Activated T-helper 2 cell treated with anti-CD3 and anti-CD28 coated beads, Interferon-gamma antibody, Interleukin-2, Interleukin-4, amounts not matched to agents 10 μg/mL and 5 μg/mL and 100 μg/mL, durations not matched to agents 14 hours and 24 hours and 36 hours (primary cell): ENCODE data around the gene TBX21. TPM values are rescaled to one million over a fixed set of nuclear protein-coding genes. Genes with fewer than 3 reads are reported as not detected.

Experiments used
- DNase-seq: peaks from one replicate; pipeline ENCODE4 v3.0.0; 2021; ENCODE audit warnings: low spot score
- H3K27ac Mint-ChIP-seq: one replicate; pipeline ENCODE4 v1.8.0; 2021; ENCODE audit warnings: mixed read lengths
- H3K27me3 Mint-ChIP-seq: one replicate; pipeline ENCODE4 v1.8.0; 2021; ENCODE audit warnings: low read depth, mixed read lengths
- H3K36me3 Mint-ChIP-seq: one replicate; pipeline ENCODE4 v1.8.0; 2021; ENCODE audit warnings: low read depth, mixed read lengths
- H3K4me1 Mint-ChIP-seq: one replicate; pipeline ENCODE4 v1.8.0; 2021; ENCODE audit warnings: low read depth, mixed read lengths
- H3K4me3 Mint-ChIP-seq: one replicate; pipeline ENCODE4 v1.8.0; 2021; ENCODE audit warnings: low read depth, mild to moderate bottlenecking, moderate library complexity, mixed read lengths
- H3K9me3 Mint-ChIP-seq: one replicate; pipeline ENCODE4 v1.8.0; 2021; ENCODE audit warnings: mixed read lengths
- intact Hi-C: fragments of 100-400 bp; cut with micrococcal nuclease; formaldehyde crosslinking; loops from one replicate; pipeline ENCODE4 v1.15.1; 2023
- total RNA-seq: library from RNA; stranded (reverse); gene quantifications from 2 replicates; pipeline ENCODE4 v1.2.3, GENCODE V29; 2022

Gene TBX21
- 40.4 and 40.6 TPM in 2 replicates for total RNA-seq

GRCh38 chr17:47733047-47733673, at the start of gene TBX21:
Gene TBX21 (plus strand): TSS chr17:47733236. CDS start chr17:47733455, 219 bp downstream.
- peak; percentile 82 for DNase-seq
- H3K4me1 Mint-ChIP-seq: peaks cover 62% of the 10 kb centered on the region
- H3K36me3 Mint-ChIP-seq: peaks cover 34% of the 10 kb centered on the region
- H3K27ac Mint-ChIP-seq: peak within 1 kb of the TSS; percentile 91
- intact Hi-C loops: loop anchor here (1.0 to 5.0 kb wide), 4 partner anchors 12 to 162 kb away; no protein-coding TSS in a partner anchor
- peak within 1 kb of the TSS; percentile 100 for H3K4me3 Mint-ChIP-seq
- no peaks in the 10 kb centered on the region for H3K9me3 Mint-ChIP-seq
- no peaks in the 10 kb centered on the region for H3K27me3 Mint-ChIP-seq

- H3K36me3 Mint-ChIP-seq: peaks cover 74% of the 10 kb centered on the region
- intact Hi-C loops: no loop called here
- no peak overlapping the region for H3K27ac Mint-ChIP-seq
These were observed 49.0 kb upstream of the TBX21 start for GRCh38 chr17:47684025-47684424.

GRCh38 chr17:47684535-47685193, 48.4 kb upstream of the TBX21 start:
- no peaks in the 10 kb centered on the region for H3K27me3 Mint-ChIP-seq
- peaks cover 70% of the 10 kb centered on the region for H3K36me3 Mint-ChIP-seq
- intact Hi-C loops: no loop called here
- peaks cover 3% of the 10 kb centered on the region for H3K4me1 Mint-ChIP-seq
- no peak overlapping the region for H3K27ac Mint-ChIP-seq
- no peaks in the 10 kb centered on the region for H3K9me3 Mint-ChIP-seq
- no peak overlapping the region for H3K4me3 Mint-ChIP-seq
- DNase-seq: no peak

More at GRCh38 chr17:47684025-47684424, 49.0 kb upstream of the TBX21 start:
- H3K27me3 Mint-ChIP-seq: no peaks in the 10 kb centered on the region
- no peak overlapping the region for H3K4me3 Mint-ChIP-seq
- no peaks in the 10 kb centered on the region for H3K9me3 Mint-ChIP-seq
- no peak for DNase-seq
- H3K4me1 Mint-ChIP-seq: peaks cover 3% of the 10 kb centered on the region

DNA sequence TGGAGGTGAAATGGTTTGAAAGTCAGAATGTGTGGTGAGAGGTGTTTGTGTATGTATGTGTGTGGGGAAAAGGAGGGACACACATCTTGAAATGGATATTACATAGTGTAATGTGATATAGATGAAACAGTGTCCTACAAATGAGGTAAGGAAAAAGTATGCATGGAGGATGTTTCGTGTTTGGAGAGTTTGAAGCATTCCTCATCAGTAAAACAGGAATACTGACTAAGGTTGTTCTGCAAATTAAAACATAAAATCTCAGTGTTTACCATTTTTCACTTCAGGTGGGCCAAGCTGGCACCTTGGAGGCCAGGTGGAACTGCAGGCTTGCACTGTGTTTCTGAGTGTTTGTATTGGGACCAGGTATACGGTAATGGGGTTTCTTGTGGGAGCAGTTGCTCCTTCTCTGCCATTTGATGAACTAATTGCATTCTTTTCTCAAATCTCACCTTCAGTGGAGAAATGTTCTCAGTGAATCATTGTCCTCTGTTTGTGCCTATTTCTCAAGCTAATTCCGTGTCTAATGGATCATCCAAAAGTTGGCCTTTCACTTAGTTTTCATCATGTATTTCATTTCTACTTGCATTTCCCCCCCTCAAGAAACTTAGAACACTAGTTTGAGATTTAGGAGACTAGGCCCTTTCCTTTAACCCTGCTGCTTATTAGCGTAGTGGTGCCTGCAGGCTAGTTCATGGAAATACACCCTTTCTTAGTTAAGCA, 47.3 kb upstream of the TBX21 start:
- Mint-ChIP-seq H3K36me3 (peaks cover 60% of the 10 kb centered on the region), H3K4me1 (peaks cover 10% of the 10 kb centered on the region), H3K27ac (peak overlapping the region; percentile 52), H3K9me3 (no peaks in the 10 kb centered on the region), H3K4me3 (no peak overlapping the region), H3K27me3 (no peaks in the 10 kb centered on the region)
- intact Hi-C loops: no loop called here
- no peak for DNase-seq

DNA sequence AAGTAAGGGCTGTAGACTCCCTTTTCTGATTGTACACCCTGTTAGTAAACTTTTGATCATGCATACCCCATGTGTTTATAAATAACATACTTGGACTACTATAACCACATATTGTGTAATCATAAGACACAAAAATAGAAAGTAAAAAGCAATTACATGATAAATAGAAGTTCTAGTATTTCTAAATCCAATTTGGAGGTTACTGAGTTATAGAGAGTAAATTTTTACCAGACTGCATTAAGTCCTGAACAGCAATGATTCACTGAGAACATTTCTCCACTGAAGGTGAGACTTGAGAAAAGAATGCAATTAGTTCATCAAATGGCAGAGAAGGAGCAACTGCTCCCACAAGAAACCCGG, 46.8 kb upstream of the TBX21 start:
- H3K27ac Mint-ChIP-seq: no peak overlapping the region
- peaks cover 10% of the 10 kb centered on the region for H3K4me1 Mint-ChIP-seq
- H3K27me3 Mint-ChIP-seq: no peaks in the 10 kb centered on the region
- H3K9me3 Mint-ChIP-seq: no peaks in the 10 kb centered on the region
- intact Hi-C loops: no loop called here
- H3K4me3 Mint-ChIP-seq: no peak overlapping the region
- no peak for DNase-seq
- H3K36me3 Mint-ChIP-seq: peaks cover 57% of the 10 kb centered on the region

DNA sequence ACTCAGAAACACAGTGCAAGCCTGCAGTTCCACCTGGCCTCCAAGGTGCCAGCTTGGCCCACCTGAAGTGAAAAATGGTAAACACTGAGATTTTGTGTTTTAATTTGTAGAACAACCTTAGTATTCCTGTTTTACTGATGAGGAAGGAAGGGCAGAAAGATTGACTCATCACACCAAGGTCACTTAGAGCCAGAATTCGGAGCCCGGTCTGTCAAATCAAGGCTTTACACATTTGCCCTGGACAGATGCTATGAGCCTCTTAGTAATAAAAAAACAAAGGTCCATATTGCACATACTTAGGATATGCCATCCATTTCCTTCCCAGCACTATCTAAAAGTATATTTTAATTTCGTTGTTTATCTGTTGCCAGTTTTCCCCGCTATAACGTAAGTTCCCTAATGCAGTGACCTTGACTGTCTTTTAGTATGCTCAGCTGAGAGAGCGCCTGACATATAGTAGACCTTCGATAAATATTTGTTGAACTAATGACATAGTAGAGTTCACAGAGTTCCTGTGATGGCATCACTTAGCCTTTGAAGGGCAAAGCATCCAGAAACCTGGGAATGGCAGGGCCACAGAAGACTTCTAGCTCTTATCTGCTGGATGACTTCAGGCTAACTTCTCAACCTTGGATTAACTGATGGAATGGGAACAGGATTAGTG, 46.2 kb upstream of the TBX21 start:
- H3K9me3 Mint-ChIP-seq: no peaks in the 10 kb centered on the region
- DNase-seq: no peak
- peaks cover 54% of the 10 kb centered on the region for H3K36me3 Mint-ChIP-seq
- intact Hi-C loops: no loop called here
- H3K27me3 Mint-ChIP-seq: no peaks in the 10 kb centered on the region
- peak overlapping the region; percentile 11 for H3K27ac Mint-ChIP-seq
- H3K4me3 Mint-ChIP-seq: no peak overlapping the region
- H3K4me1 Mint-ChIP-seq: peaks cover 11% of the 10 kb centered on the region

DNA sequence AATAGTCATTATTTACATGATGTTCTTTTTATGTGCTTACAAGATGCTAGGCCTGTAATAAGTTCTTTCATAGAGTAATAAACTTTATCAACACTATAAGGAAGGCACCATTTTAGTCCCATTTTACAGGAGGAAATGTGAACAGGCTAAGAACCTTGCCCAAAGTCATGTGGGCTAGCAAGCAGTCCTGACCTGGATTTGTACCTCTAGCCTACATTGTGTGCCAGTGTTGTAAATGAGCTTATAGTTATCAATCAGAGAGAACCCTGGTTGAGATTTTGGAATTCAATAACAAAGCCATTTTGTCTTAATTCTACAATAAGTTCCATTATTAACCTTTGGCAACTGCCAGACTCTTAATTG, 45.7 kb upstream of the TBX21 start:
- intact Hi-C loops: no loop called here
- Mint-ChIP-seq H3K4me3 (no peak overlapping the region), H3K36me3 (peaks cover 49% of the 10 kb centered on the region), H3K9me3 (no peaks in the 10 kb centered on the region), H3K27me3 (no peaks in the 10 kb centered on the region), H3K4me1 (peaks cover 15% of the 10 kb centered on the region), H3K27ac (peak overlapping the region; percentile 11)
- DNase-seq: no peak

- Mint-ChIP-seq H3K4me1 (peaks cover 19% of the 10 kb centered on the region), H3K27me3 (no peaks in the 10 kb centered on the region), H3K27ac (no peak overlapping the region), H3K36me3 (peaks cover 45% of the 10 kb centered on the region), H3K4me3 (no peak overlapping the region), H3K9me3 (no peaks in the 10 kb centered on the region)
- intact Hi-C loops: no loop called here
- DNase-seq: no peak
These were observed 45.3 kb upstream of the TBX21 start for GRCh38 chr17:47687748-47688147.

- no peak for DNase-seq
- H3K9me3 Mint-ChIP-seq: no peaks in the 10 kb centered on the region
- H3K36me3 Mint-ChIP-seq: peaks cover 22% of the 10 kb centered on the region
- H3K4me1 Mint-ChIP-seq: peaks cover 30% of the 10 kb centered on the region
- H3K27ac Mint-ChIP-seq: no peak overlapping the region
- peaks cover 2% of the 10 kb centered on the region for H3K27me3 Mint-ChIP-seq
- H3K4me3 Mint-ChIP-seq: no peak overlapping the region
- intact Hi-C loops: no loop called here
These were observed 42.9 kb upstream of the TBX21 start for GRCh38 chr17:47690121-47690520.

GRCh38 chr17:47692137-47692894, 40.7 kb upstream of the TBX21 start:
- no peak overlapping the region for H3K27ac Mint-ChIP-seq

GRCh38 chr17:47692895-47693730, 39.9 kb upstream of the TBX21 start:
- Mint-ChIP-seq H3K27ac (peak overlapping the region; percentile 84), H3K27me3 (peaks cover 2% of the 10 kb centered on the region), H3K4me1 (peaks cover 29% of the 10 kb centered on the region), H3K36me3 (no peaks in the 10 kb centered on the region), H3K4me3 (peak overlapping the region; percentile 89), H3K9me3 (no peaks in the 10 kb centered on the region)
- intact Hi-C loops: no loop called here
- no peak for DNase-seq

More at GRCh38 chr17:47692137-47692894, 40.7 kb upstream of the TBX21 start:
- peaks cover 2% of the 10 kb centered on the region for H3K36me3 Mint-ChIP-seq
- no peaks in the 10 kb centered on the region for H3K9me3 Mint-ChIP-seq
- peak overlapping the region; percentile 89 for H3K4me3 Mint-ChIP-seq
- DNase-seq: no peak
- peaks cover 2% of the 10 kb centered on the region for H3K27me3 Mint-ChIP-seq
- peaks cover 29% of the 10 kb centered on the region for H3K4me1 Mint-ChIP-seq
- intact Hi-C loops: no loop called here
